HK-2 (cell line): Measurements from ENCODE around the gene RBMY1J.
A peak's percentile ranks its signal among the peaks of the same experiment; 100 is the strongest.
"Not testable (repeated sequence)": the region's sequence is repeated elsewhere in the genome, so short reads cannot be mapped to it uniquely, and the experiment has no call there.

Experiments
- DNase-seq: peaks from one replicate; pipeline ENCODE4 v3.0.0-alpha.2; 2018; ENCODE audit not compliant: unreplicated experiment

Gene RBMY1J

DNA sequence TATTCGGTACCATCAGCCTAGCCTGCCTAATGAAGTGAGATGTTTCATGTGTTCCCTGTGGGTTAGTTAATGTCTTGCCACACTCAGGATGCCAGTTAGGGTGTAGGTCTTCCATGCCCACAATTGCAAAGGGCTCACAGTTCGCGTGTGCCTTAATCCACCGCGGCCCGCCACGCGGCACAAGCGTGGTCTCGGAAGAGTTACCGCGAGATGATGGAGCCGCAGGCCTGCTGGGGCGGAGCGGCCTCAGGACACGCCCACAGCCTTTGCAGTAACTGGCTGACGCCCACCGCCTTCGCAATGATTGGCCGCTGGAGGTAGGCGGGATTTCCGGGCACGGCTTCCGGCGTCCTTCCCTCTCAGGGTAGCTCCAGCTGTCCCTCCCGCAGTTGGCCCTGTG is at the start of gene RBMY1J:
Gene RBMY1J, plus strand, starts transcription at position 301 of the 400 bp plus-strand sequence. CDS start 2,038 bp downstream, outside the sequence.
- not testable (repeated sequence) for DNase-seq

DNA sequence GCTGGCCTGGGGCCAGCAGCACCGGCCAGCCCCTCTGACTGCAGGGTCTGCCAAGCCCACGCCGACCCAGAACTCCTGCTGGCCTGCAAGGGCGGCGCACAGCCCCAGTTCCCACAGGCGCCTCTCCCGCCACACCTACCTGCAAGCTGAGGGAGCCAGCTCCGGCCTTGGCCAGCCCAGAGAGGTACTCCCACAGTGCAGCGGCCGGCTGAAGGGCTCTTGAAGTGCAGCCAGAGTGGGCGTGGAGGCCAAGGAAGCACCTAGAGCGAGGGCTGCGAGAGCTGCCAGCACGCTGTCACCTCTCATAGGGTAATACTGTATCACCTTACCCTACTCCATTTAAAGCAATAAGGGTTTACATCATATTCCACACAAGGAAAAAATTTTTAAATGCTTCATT is 35.8 kb upstream of the RBMY1J start:
- DNase-seq = no peak

DNA sequence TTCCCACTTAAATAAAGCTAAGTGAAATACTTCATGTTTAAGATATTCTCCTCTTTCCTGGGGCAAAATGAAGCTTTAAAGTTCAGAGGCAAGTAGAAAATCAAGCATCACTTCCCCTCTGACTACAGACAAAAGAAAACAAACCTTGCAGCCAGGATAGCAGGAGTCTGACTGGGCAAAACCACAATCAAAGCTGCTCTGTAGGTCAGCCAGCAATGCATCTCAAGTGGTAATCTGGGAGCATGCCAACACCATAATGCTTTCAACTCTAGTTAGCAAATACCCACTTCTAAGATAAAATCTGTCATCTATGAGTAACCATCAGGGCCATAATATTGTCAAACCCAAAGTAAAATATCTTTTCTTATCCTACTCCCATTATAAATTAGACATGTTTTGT is 32.6 kb upstream of the RBMY1J start:
- peak; percentile 0 for DNase-seq

DNA sequence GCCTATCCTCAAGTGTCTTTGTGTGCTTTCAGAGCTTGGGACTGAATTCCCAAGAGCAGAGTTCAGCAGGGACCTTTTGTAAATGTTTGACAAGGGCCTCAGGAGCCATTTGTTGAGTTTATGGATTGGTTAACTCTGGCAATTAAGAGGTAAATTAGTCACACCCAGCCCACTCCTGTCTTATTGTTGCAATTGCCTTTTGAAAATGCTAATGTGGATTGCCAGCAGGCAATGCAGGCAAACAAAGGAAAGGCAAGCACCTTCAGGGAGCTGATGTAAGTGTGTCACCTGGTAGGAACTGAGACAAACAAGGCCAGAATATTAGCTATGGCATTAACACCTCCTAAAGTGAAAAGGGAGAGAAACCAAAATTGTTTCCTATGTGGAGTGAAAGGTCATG is 29.7 kb upstream of the RBMY1J start:
- no peak for DNase-seq

- not testable (repeated sequence) for DNase-seq
Observed at GRCh38 chrY:22444718-22445396, 41.6 kb downstream of the RBMY1J start.

GRCh38 chrY:22455522-22455921 is 52.3 kb downstream of the RBMY1J start:
- not testable (repeated sequence) for DNase-seq

DNA sequence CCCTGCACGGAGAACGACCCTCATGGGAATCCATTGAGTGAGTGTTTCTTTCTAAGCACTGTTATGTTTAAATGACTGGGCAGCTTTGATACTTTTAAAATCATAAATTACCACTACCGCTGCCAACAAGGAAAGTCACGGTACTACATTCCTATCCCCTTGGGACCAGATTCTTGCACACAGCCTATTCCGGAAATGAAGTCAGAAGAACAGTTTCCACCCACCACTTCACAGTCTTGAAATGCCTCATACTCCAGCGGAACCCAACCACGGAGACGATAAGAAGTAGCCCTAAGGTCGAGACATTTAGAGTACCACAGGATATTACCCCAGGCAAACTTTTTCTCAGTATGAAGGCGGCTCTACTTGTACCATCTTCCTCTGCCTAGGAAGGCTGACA is 58.8 kb downstream of the RBMY1J start:
- not testable (repeated sequence) for DNase-seq
